ENCODE results near the gene PRSS58. TPM values are rescaled to one million over a fixed set of nuclear protein-coding genes. Genes with fewer than 3 reads are reported as not detected.

The PRSS58 gene
- total RNA-seq, 2 experiments from 2014 or later, result not detected

Other genes starting within 250 kb of the PRSS58 start
- not detected for gene MGAM2, start 146.3 kb downstream of the PRSS58 start, total RNA-seq

Measured in activated CD8-positive, alpha-beta T cell treated with anti-CD3 and anti-CD28 coated beads, Interleukin-2, amount 10 ng/mL, durations not matched to agents 7 days and 5 days (primary cell).